Measurements from ENCODE around the gene NR3C2. TPM values are rescaled to one million over a fixed set of nuclear protein-coding genes. Genes with fewer than 3 reads are reported as not detected.

NR3C2 gene
- total and polyA plus RNA-seq, 10 of the 15 experiments (the other 5 are each of a cell fraction or from before 2014, with no cell fraction given): 0.05 to 0.11 (median 0.08) TPM; not detected in 4

DNA sequence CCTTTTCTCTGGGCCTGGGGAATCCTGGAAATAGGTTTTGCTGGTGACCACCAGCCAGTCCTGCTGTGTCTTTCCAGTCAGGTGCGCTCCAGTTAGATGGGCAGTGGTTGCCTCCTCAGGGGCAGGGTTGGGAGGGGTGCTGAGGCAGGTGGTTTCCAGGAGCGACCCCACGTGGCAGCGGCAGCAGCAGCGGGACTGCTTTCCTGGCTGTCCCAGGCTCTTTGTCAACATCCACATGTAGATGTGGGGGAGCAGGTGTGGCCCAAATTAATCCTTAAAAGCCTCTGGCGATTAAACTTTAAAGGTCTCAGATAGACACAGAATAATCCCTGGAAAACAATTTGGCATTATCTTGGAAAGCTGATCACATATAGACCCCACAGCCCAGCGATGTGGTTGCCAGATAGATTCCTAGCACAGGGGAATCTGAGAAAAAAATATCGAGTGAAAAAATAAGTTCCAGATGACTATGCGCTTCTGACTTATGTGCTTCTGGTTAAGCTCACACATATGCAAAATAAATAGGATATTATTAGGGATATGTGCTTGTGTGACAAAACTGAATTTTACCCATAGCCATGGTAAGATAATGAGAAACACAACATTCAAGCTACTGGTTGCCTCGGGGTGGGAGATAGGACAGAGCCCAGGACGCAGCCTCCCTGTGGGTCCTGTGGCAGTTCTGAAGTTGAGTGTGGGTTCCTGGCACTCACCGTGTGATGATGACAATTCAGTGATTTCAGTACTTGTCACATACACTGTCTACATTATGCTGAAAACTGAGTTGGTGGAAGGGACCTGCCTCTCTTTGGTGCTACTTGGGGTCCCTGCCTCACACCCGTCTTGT lies 373.9 kb downstream of the NR3C2 start:
- WGBS (ENCODE audit: insufficient coverage, insufficient replicate concordance, low lambda C conversion rate, missing lambda C conversion rate): 49% methylated on average over 13 of the region's 13 CpGs
- FAIRE-seq: no peak
- Histone ChIP-seq H3K79me2 (ENCODE audit: control insufficient read depth, insufficient read depth, low read length) (no peaks in the 10 kb centered on the region), H3K4me2 (ENCODE audit: control insufficient read depth, insufficient read depth) (no peak overlapping the region), H3K27ac (ENCODE audit: control insufficient read depth, insufficient read depth) (no peak overlapping the region), H3K36me3 (ENCODE audit: control insufficient read depth in 2 of 2, insufficient read depth in 2 of 2, low read length in 1 of 2) (peaks cover 9 to 21% of the 10 kb centered on the region in 2 experiments; a peak in 3 of 4 replicates), H3K4me3 (no peak overlapping the region), H3K4me1 (ENCODE audit: control insufficient read depth, insufficient read depth, low read length) (no peaks in the 10 kb centered on the region), H4K20me1 (ENCODE audit: control insufficient read depth, insufficient read depth) (no peaks in the 10 kb centered on the region; the same call in 1 of the 2 replicates), H3K27me3 (replicated peaks in 1 of 2; ENCODE audit: control insufficient read depth in 2 of 2, insufficient read depth in 2 of 2, low read length in 1 of 2) (no peaks in the 10 kb centered on the region), H2AFZ (ENCODE audit: control insufficient read depth, low read depth, low read length) (no peak overlapping the region), H3K9me3 (replicated peaks; ENCODE audit: control insufficient read depth, insufficient read depth, low read length) (no peaks in the 10 kb centered on the region; the same call in 2 of the 3 replicates), H3K9ac (ENCODE audit: control insufficient read depth, insufficient read depth, low read length) (no peak overlapping the region)
- POLR2A ChIA-PET: no interaction called here
- RAD21 ChIA-PET (ENCODE audit: unreplicated experiment): no interaction called here
- SMC1A ChIA-PET (ENCODE audit: uncharacterized antibody, unreplicated experiment): interaction anchor here (0.5 to 1.1 kb wide), 2 partner anchors 9 to 48 kb away, joined by 3 to 5 read pairs; no protein-coding TSS in a partner anchor
- in situ Hi-C loops (cut with MboI): no loop called here
- ATAC-seq: no peak
- CTCF ChIA-PET: interaction anchor here (1.0 kb wide), 1 partner anchor 9 kb away, joined by 3 read pairs; no protein-coding TSS in a partner anchor
- no peak for DNase-seq (ENCODE audit: low read depth, low spot score)
- BruUV-seq (replicated peaks): no TSS peak
- TF ChIP-seq POLR2A (IDR thresholded peaks at IDR 0.05; ENCODE audit: low read depth, low read length) (no peak), TCF3 (IDR thresholded peaks at IDR 0.05; ENCODE audit: borderline replicate concordance, insufficient read depth, low read depth, low read length) (no peak)
- TF ChIP-seq, protein P1, sequence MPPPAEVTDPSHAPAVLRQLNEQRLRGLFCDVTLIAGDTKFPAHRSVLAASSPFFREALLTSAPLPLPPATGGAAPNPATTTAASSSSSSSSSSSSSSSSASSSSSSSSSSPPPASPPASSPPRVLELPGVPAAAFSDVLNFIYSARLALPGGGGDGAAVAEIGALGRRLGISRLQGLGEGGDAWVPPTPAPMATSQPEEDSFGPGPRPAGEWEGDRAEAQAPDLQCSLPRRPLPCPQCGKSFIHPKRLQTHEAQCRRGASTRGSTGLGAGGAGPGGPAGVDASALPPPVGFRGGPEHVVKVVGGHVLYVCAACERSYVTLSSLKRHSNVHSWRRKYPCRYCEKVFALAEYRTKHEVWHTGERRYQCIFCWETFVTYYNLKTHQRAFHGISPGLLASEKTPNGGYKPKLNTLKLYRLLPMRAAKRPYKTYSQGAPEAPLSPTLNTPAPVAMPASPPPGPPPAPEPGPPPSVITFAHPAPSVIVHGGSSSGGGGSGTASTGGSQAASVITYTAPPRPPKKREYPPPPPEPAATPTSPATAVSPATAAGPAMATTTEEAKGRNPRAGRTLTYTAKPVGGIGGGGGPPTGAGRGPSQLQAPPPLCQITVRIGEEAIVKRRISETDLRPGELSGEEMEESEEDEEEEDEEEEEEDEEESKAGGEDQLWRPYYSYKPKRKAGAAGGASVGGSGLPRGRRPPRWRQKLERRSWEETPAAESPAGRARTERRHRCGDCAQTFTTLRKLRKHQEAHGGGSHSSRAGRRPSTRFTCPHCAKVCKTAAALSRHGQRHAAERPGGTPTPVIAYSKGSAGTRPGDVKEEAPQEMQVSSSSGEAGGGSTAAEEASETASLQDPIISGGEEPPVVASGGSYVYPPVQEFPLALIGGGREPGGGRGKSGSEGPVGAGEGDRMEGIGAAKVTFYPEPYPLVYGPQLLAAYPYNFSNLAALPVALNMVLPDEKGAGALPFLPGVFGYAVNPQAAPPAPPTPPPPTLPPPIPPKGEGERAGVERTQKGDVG (CRISPR knock-in tag; IDR thresholded peaks at IDR 0.05): no peak
- intact Hi-C loops (cut with micrococcal nuclease; ENCODE audit: unreplicated experiment): no loop called here
